Fibroblast of lung (primary cell): ENCODE data around the gene PTPRCAP. TPM values are rescaled to one million over a fixed set of nuclear protein-coding genes. Genes with fewer than 3 reads are reported as not detected.

Source experiments
- DNase-seq, 2 donors: peaks; one replicate each; pipeline versions ENCODE4 v3.0.0 to v3.0.0-alpha.2; 2010; ENCODE audit warnings: low read depth in 2 of 2
- H2AFZ ChIP-seq: 2 replicates; pipeline ENCODE4 v1.5.1; 2012; ENCODE audit warnings: low read length, control low read depth, inconsistent platforms
- H3K27ac ChIP-seq: 2 replicates; pipeline ENCODE4 v1.5.1; 2011; ENCODE audit warnings: low read length, control low read depth; ENCODE audit not compliant: insufficient read depth
- H3K27me3 ChIP-seq: 2 replicates; pipeline ENCODE4 v1.5.1; 2011; ENCODE audit warnings: mild to moderate bottlenecking, low read length; ENCODE audit not compliant: control insufficient read depth, insufficient read depth
- H3K36me3 ChIP-seq: 2 replicates; pipeline ENCODE4 v1.5.1; 2011; ENCODE audit warnings: low read length; ENCODE audit not compliant: control insufficient read depth, insufficient read depth
- H3K4me1 ChIP-seq: 2 replicates; pipeline ENCODE4 v1.5.1; 2011; ENCODE audit warnings: low read length; ENCODE audit not compliant: control insufficient read depth, insufficient read depth; ENCODE audit errors: extremely low read depth
- H3K4me2 ChIP-seq: 2 replicates; pipeline ENCODE4 v1.5.1; 2011; ENCODE audit warnings: low read length, control low read depth; ENCODE audit not compliant: insufficient read depth; ENCODE audit errors: extremely low read depth
- H3K4me3 ChIP-seq, 4 experiments: fragments of 200-600 bp in 1 of 4; sonication (generic) in 1 of 4; replicated peaks in 1 of 4; 2 replicates each; pipeline ENCODE4 v1.5.1; 2011 to 2016; ENCODE audit warnings: low read length in 4 of 4, low read depth in 3 of 4, mild to moderate bottlenecking in 3 of 4, control low read depth in 2 of 4, inconsistent platforms in 1 of 4, mixed read lengths in 1 of 4; ENCODE audit not compliant: insufficient read depth in 1 of 4; ENCODE audit errors: control extremely low read depth in 1 of 4
- H3K79me2 ChIP-seq: 2 replicates; pipeline ENCODE4 v1.5.1; 2012; ENCODE audit warnings: mild to moderate bottlenecking, low read length, inconsistent platforms; ENCODE audit not compliant: control insufficient read depth, insufficient read depth
- H3K9ac ChIP-seq: 2 replicates; pipeline ENCODE4 v1.5.1; 2011; ENCODE audit warnings: mild to moderate bottlenecking, low read length, control low read depth; ENCODE audit not compliant: insufficient read depth
- H3K9me3 ChIP-seq: 2 replicates; pipeline ENCODE4 v1.5.1; 2012; ENCODE audit warnings: low read depth, low read length; ENCODE audit not compliant: control insufficient read depth, insufficient read depth
- H4K20me1 ChIP-seq: 2 replicates; pipeline ENCODE4 v1.5.1; 2011; ENCODE audit warnings: low read length; ENCODE audit not compliant: control insufficient read depth, insufficient read depth; ENCODE audit errors: extremely low read depth
- EZH2 ChIP-seq: IDR thresholded peaks from 2 replicates; pipeline ENCODE4 v1.5.1; 2012; ENCODE audit warnings: low read length, control low read depth, mild to moderate bottlenecking; ENCODE audit errors: missing control alignments
- polyA plus RNA-seq, 2 donors: library from polyadenylated mRNA; depleted of rRNA in 1 of 2; stranded (reverse) in 1 of 2; unstranded in 1 of 2; fragments of >200 nt; gene quantifications; 2 replicates each; pipeline ENCODE4 v1.2.1, GENCODE V29; 2011 to 2012; ENCODE audit warnings: missing spikeins in 1 of 2
- total RNA-seq: library from RNA; depleted of rRNA; stranded (reverse); fragments of >200 nt; gene quantifications from 2 replicates; pipeline ENCODE4 v1.2.1, GENCODE V29; 2014
- TF ChIP-seq, protein P1 (sequence below), 2 donors: IDR thresholded peaks in 1 of 2; conservative IDR thresholded peaks in 1 of 2; 1 replicate in 1 of 2; 2 replicates in 1 of 2; pipeline ENCODE4 v1.5.1; 2011 to 2012; ENCODE audit warnings: low read length in 2 of 2, control low read depth in 1 of 2, inconsistent platforms in 1 of 2, low read depth in 1 of 2, mild to moderate bottlenecking in 1 of 2

PTPRCAP gene
- total and polyA plus RNA-seq, 2 donors (not counting 1 experiment from before 2014, with no cell fraction given) = 0.17 TPM; not detected in 1

DNA sequence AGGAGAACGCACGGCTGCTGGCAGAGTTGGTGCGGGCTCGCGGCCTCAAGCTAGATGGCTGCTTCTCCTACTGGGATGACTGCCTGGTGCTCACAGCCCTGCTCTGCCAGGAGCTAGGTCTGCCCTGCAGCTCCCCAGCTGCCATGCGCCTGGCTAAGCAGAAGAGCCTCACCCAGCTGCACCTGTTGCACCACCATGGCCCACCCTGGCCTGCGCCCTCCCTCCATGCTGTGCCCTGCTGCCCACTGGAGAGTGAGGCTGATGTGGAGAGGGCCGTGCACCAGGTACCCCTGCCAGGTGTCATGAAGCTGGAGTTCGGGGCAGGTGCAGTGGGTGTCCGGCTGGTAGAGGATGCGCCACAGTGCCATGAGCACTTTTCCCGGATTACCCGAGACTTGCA, 14.0 kb downstream of the PTPRCAP start:
- Histone ChIP-seq H3K27me3 (no peaks in the 10 kb centered on the region), H4K20me1 (no peaks in the 10 kb centered on the region), H3K9me3 (no peaks in the 10 kb centered on the region), H3K4me3 (no peak overlapping the region), H3K9ac (no peak overlapping the region), H2AFZ (no peak overlapping the region), H3K4me2 (no peak overlapping the region), H3K79me2 (no peaks in the 10 kb centered on the region), H3K36me3 (no peaks in the 10 kb centered on the region), H3K4me1 (peaks cover 5% of the 10 kb centered on the region), H3K27ac (no peak overlapping the region)
- no peak for DNase-seq
- TF ChIP-seq EZH2 = no peak
- TF ChIP-seq, protein P1, sequence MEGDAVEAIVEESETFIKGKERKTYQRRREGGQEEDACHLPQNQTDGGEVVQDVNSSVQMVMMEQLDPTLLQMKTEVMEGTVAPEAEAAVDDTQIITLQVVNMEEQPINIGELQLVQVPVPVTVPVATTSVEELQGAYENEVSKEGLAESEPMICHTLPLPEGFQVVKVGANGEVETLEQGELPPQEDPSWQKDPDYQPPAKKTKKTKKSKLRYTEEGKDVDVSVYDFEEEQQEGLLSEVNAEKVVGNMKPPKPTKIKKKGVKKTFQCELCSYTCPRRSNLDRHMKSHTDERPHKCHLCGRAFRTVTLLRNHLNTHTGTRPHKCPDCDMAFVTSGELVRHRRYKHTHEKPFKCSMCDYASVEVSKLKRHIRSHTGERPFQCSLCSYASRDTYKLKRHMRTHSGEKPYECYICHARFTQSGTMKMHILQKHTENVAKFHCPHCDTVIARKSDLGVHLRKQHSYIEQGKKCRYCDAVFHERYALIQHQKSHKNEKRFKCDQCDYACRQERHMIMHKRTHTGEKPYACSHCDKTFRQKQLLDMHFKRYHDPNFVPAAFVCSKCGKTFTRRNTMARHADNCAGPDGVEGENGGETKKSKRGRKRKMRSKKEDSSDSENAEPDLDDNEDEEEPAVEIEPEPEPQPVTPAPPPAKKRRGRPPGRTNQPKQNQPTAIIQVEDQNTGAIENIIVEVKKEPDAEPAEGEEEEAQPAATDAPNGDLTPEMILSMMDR (conservative IDR thresholded peaks at IDR 0.05 in 1 of 2, IDR thresholded peaks at IDR 0.05 in 1 of 2; ENCODE audit: low read depth in 1 of 2, low read length in 2 of 2) = no peak

- DNase-seq = no peak
- Histone ChIP-seq H3K4me1 (peaks cover 5% of the 10 kb centered on the region), H3K4me3 (no peak overlapping the region), H3K79me2 (no peaks in the 10 kb centered on the region), H3K4me2 (no peak overlapping the region), H3K27me3 (no peaks in the 10 kb centered on the region), H3K9ac (no peak overlapping the region), H3K9me3 (no peaks in the 10 kb centered on the region), H3K36me3 (no peaks in the 10 kb centered on the region), H2AFZ (no peak overlapping the region), H4K20me1 (no peaks in the 10 kb centered on the region), H3K27ac (no peak overlapping the region)
- TF ChIP-seq, protein P1 (conservative IDR thresholded peaks at IDR 0.05 in 1 of 2, IDR thresholded peaks at IDR 0.05 in 1 of 2; ENCODE audit: low read depth in 1 of 2, low read length in 2 of 2) = no peak
- no peak for TF ChIP-seq EZH2
Measured at GRCh38 chr11:67422891-67423290, 14.6 kb downstream of the PTPRCAP start.

DNA sequence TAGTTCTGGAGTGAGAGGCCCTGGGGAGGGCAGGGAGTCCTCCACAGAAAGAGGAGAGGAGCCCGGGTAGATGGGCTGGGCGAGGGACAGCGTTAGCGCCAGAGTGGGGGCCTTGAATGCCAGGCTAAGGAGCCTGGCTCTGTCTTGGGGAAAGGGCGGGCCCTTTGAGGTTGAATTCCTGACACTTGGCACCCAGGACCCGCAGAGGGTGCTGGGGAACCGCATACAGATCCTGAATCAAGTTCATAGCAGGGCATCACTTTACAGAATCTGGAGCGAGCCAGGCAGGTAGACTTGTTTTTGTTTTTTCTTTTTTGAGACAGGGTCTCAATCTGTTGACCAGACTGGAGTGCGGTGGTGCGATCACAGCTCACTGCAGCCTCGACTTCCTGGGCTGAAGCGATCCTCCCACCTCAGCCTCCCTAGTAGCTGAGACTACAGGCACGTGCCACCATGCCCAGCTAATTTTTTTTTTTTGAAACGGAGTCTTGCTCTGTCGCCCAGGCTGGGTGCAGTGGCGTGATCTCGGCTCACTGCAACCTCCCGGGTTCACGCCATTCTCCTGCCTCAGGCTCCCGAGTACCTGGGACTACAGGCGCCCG, 16.0 kb downstream of the PTPRCAP start:
- no peak overlapping the region for H3K27ac ChIP-seq
- no peaks in the 10 kb centered on the region for H4K20me1 ChIP-seq
- no peaks in the 10 kb centered on the region for H3K36me3 ChIP-seq
- H3K27me3 ChIP-seq = no peaks in the 10 kb centered on the region
- DNase-seq = no peak
- H3K9ac ChIP-seq = no peak overlapping the region
- no peaks in the 10 kb centered on the region for H3K79me2 ChIP-seq
- H3K9me3 ChIP-seq = no peaks in the 10 kb centered on the region
- H3K4me1 ChIP-seq = peaks cover 5% of the 10 kb centered on the region
- no peak overlapping the region for H3K4me2 ChIP-seq
- H2AFZ ChIP-seq = no peak overlapping the region
- peak overlapping the region in 1 of 4 experiments; percentile 28 for H3K4me3 ChIP-seq
- TF ChIP-seq, protein P1 (conservative IDR thresholded peaks at IDR 0.05 in 1 of 2, IDR thresholded peaks at IDR 0.05 in 1 of 2; ENCODE audit: low read depth in 1 of 2, low read length in 2 of 2) = no peak
- no peak for TF ChIP-seq EZH2
